ENCODE measurements around the gene KARS1. TPM values are rescaled to one million over a fixed set of nuclear protein-coding genes. Genes with fewer than 3 reads are reported as not detected.

The KARS1 gene
- total RNA-seq, 1 experiment from 2014 or later = 196 TPM

GRCh38 chr16:75579281-75579834 lies 68.1 kb downstream of the KARS1 start:
- Histone ChIP-seq H3K9me3 (ENCODE audit: control insufficient read depth in 1 of 2, insufficient read depth in 1 of 2, low read depth in 1 of 2, low read length in 2 of 2) (no peaks in the 10 kb centered on the region), H2AFZ (ENCODE audit: low read depth, low read length, poor library complexity, severe bottlenecking) (no peak overlapping the region), H3K9me2 (ENCODE audit: insufficient read depth) (no peaks in the 10 kb centered on the region), H3K4me1 (ENCODE audit: control insufficient read depth in 1 of 2, insufficient read depth in 2 of 2, low read length in 2 of 2) (no peaks in the 10 kb centered on the region), H3K27me3 (ENCODE audit: insufficient read depth, low read length) (no peaks in the 10 kb centered on the region), H3K27ac (ENCODE audit: low read depth, low read length) (no peak overlapping the region), H4K20me1 (ENCODE audit: insufficient read depth) (no peaks in the 10 kb centered on the region), H3K4me2 (ENCODE audit: low read length) (no peak overlapping the region), H3K79me2 (ENCODE audit: insufficient read depth, low read length) (no peaks in the 10 kb centered on the region), H3K36me3 (ENCODE audit: control insufficient read depth in 1 of 2, insufficient read depth in 2 of 2, low read length in 2 of 2) (peaks cover 15 to 20% of the 10 kb centered on the region in 2 experiments; a peak in 3 of 4 replicates), H3K4me3 (replicated peaks in 1 of 2; ENCODE audit: low read depth in 1 of 2, low read length in 2 of 2) (no peak overlapping the region), H3K9ac (ENCODE audit: low read length) (no peak overlapping the region)
- RAD21 ChIA-PET (ENCODE audit: low non-redundant PET in 1 of 2, low total read pairs in 2 of 2, uncharacterized antibody in 2 of 2, unreplicated experiment in 2 of 2) = no interaction called here
- TF ChIP-seq MAX (IDR thresholded peaks at IDR 0.05) (no peak), EZH2 (IDR thresholded peaks at IDR 0.05) (no peak), FOSL1 (IDR thresholded peaks at IDR 0.05; ENCODE audit: low read depth) (no peak), RAD21 (IDR thresholded peaks at IDR 0.05; ENCODE audit: low read depth) (no peak), YY1 (IDR thresholded peaks at IDR 0.05; ENCODE audit: extremely low read depth, insufficient replicate concordance, low read depth, low read length) (no peak), EZH2phosphoT487 (IDR thresholded peaks at IDR 0.05; ENCODE audit: borderline replicate concordance) (no peak), SRF (IDR thresholded peaks at IDR 0.05; ENCODE audit: low read depth) (no peak), REST (IDR thresholded peaks at IDR 0.05; ENCODE audit: low read depth) (no peak), ATF3 (IDR thresholded peaks at IDR 0.05) (no peak), ZBTB33 (IDR thresholded peaks at IDR 0.05; ENCODE audit: extremely low read depth, insufficient replicate concordance, low read length) (no peak)
- intact Hi-C loops (cut with micrococcal nuclease) = no loop called here
- CTCF ChIA-PET = no interaction called here
- ATAC-seq (no peak), DNase-seq (ENCODE audit: low read depth, low spot score) (no peak)
- BruUV-seq (replicated peaks) = no TSS peak
- POLR2A ChIA-PET = no interaction called here

Data from HCT116 (cell line).